D721Med (cell line): ENCODE data around the gene SOD3.

Source experiments
- DNase-seq: peaks from one replicate; pipeline ENCODE4 v3.0.0; 2011; ENCODE audit warnings: low spot score; ENCODE audit not compliant: insufficient read length
- FAIRE-seq: peaks from 2 replicates; lab custom pipeline; 2011; peaks lifted over from hg19 to GRCh38; lab: Jason Lieb, UNC
- TF ChIP-seq, protein P1 (sequence below): IDR thresholded peaks from 2 replicates; pipeline ENCODE4 v1.5.1; 2012; ENCODE audit warnings: mild to moderate bottlenecking, control low read depth; ENCODE audit not compliant: insufficient read depth; ENCODE audit errors: missing control alignments

SOD3 gene

DNA sequence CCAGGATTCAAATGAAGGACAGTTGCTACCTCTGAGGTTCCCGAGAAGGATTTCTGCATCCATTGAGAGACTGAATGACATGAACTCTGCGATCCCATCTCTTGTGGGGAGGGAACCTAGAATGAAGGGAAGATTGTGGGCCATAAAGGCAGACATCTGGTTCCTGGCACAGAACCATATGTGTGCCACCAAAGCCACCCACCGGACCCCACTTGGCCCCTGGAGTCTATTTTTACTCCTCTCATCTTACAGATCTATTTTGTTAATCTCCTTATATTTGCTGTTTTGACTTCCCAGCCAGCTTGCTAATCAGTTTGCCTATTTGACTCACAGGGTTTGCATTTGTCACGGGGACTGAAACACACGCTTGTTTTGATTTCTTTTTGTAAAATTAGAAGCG lies 7.3 kb downstream of the SOD3 start:
- FAIRE-seq, result peak; percentile 76
- TF ChIP-seq, protein P1, sequence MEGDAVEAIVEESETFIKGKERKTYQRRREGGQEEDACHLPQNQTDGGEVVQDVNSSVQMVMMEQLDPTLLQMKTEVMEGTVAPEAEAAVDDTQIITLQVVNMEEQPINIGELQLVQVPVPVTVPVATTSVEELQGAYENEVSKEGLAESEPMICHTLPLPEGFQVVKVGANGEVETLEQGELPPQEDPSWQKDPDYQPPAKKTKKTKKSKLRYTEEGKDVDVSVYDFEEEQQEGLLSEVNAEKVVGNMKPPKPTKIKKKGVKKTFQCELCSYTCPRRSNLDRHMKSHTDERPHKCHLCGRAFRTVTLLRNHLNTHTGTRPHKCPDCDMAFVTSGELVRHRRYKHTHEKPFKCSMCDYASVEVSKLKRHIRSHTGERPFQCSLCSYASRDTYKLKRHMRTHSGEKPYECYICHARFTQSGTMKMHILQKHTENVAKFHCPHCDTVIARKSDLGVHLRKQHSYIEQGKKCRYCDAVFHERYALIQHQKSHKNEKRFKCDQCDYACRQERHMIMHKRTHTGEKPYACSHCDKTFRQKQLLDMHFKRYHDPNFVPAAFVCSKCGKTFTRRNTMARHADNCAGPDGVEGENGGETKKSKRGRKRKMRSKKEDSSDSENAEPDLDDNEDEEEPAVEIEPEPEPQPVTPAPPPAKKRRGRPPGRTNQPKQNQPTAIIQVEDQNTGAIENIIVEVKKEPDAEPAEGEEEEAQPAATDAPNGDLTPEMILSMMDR, result no peak
- DNase-seq, result no peak

DNA sequence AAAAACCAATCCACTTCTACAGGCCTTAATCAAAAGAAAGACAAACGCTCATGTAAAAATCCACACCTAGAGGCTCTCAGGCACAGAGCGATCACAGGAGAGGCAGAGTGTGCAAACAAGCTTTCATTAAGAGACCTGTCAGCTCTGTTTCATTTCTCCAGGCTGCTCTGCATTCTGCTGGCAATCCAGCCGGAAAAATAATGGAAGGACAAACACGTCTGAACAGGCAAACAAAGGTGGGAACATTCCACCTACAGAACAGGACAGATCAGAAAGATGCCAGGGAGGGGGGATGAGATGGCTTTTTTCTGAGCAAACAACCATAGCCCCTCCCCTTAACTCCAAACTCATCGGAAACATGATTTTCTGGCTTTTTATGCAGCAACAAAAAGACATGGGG lies 9.7 kb downstream of the SOD3 start:
- TF ChIP-seq, protein P1, result no peak
- no peak for DNase-seq
- no peak for FAIRE-seq

DNA sequence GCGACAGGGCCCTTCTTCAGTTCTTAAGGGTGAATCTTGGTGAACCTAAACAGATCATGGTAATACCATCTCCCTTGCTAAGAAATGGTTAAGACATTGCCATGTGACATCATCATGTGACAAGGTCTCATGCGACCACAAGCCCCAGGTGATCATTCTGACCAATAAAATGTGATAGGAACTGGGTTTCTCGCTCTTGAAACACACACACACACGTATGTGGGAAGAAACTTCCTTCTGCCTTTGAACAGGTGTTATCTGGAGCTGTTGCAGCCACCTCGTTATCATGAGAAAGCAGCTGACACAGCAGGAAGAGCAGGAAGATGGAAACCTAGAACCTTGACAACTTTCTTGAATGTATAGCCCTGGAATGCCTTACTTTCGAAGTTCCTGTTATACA lies 10.2 kb downstream of the SOD3 start:
- TF ChIP-seq, protein P1, result no peak
- DNase-seq (no peak), FAIRE-seq (no peak)

DNA sequence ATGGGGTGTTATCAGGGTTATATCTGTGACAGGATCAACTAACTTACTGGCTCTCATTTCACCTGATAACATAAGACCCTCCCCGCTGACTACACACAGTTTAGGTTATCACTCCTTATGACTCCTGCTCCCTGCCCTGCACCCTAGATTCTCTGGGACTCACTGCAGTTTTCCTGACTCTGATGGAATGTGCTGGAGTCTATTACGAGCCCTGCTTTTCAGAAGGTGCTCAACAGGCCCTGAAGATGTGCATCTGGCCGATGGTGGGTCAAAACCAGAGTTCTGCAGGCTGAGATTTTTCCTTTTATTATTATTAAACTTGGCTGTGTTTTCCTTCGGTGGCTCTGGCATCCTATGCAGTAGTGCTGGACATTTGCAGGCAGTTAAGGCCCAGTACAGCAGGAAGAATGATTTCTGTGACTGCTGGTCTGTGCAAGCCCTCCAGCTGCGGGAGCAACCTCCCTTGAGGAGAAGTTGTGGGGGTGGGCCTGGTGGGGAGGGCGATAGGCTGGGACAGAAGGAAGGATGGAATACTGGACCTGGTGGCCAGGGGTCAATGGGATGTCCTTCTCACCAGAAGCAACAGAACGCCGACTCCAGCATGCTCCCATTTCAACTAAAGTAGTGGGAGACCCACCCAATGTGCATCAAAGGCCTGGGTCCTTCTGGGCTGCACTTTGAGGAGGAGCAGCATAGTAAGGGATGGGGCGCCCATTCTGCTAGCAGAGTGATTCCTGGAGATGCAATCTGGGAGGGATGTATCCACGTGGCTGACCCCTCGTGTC lies 11.0 kb downstream of the SOD3 start:
- FAIRE-seq (no peak), DNase-seq (no peak)
- TF ChIP-seq, protein P1, result no peak

GRCh38 chr4:24807611-24808010 lies 12.2 kb downstream of the SOD3 start:
- TF ChIP-seq, protein P1, result no peak
- FAIRE-seq, result no peak
- no peak for DNase-seq

- no peak for DNase-seq
- no peak for FAIRE-seq
- TF ChIP-seq, protein P1, result no peak
These were observed 12.9 kb downstream of the SOD3 start for GRCh38 chr4:24808261-24808660.

GRCh38 chr4:24808955-24809354 lies 13.6 kb downstream of the SOD3 start:
- DNase-seq (no peak), FAIRE-seq (no peak)
- TF ChIP-seq, protein P1, result no peak
